ENCODE data around the gene TAOK1. TPM values are rescaled to one million over a fixed set of nuclear protein-coding genes. Genes with fewer than 3 reads are reported as not detected.

The TAOK1 gene
- total and polyA plus RNA-seq, 2 of the 13 experiments (the other 11 are each of a cell fraction or from before 2014, with no cell fraction given), result 14.1 to 23.0 TPM

DNA sequence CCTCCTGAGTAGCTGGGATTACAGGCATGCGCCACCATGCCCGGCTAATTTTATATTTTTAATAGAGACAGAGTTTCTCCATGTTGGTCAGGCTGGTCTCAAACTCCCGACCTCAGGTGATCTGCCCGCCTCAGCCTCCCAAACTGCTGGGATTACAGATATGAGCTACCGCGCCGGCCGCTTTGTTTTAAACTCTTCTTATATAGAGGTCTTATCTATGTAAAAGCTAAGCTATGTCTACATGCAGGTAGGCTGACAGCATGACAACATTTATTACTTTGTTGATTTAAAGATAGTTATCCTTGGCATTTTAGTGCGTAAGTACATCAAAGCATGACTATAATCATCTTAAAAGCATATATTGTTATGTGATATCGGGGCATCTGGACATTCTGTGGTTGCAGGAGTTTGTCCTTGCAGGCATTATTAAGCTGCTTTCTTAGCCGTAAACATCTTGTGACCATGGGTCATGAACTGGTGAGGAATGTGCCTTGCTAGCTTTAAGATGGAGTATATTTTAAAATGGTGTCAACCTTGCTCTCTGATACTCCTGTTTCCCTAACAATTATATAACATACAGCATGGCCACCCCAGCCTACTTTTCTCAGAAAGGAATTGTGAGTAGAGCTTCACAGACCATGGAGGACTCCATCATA, 45.8 kb upstream of the TAOK1 start:
- no peak for TF ChIP-seq XBP1 (CRISPR knock-in tag; IDR thresholded peaks at IDR 0.05)
- TF ChIP-seq ZNF235 (CRISPR knock-in tag; IDR thresholded peaks at IDR 0.05; ENCODE audit: borderline replicate concordance), result no peak
- TF ChIP-seq, protein P1, sequence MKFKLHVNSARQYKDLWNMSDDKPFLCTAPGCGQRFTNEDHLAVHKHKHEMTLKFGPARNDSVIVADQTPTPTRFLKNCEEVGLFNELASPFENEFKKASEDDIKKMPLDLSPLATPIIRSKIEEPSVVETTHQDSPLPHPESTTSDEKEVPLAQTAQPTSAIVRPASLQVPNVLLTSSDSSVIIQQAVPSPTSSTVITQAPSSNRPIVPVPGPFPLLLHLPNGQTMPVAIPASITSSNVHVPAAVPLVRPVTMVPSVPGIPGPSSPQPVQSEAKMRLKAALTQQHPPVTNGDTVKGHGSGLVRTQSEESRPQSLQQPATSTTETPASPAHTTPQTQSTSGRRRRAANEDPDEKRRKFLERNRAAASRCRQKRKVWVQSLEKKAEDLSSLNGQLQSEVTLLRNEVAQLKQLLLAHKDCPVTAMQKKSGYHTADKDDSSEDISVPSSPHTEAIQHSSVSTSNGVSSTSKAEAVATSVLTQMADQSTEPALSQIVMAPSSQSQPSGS (CRISPR knock-in tag; IDR thresholded peaks at IDR 0.05), result no peak
- no peak for TF ChIP-seq SCMH1 (CRISPR knock-in tag; IDR thresholded peaks at IDR 0.05; ENCODE audit: borderline replicate concordance)
- Histone ChIP-seq H3K79me2 (ENCODE audit: insufficient read depth, low read length) (no peaks in the 10 kb centered on the region), H3K9ac (ENCODE audit: insufficient read depth, low read depth, low read length) (no peak overlapping the region), H3K4me1 (ENCODE audit: insufficient read depth, low read length) (no peaks in the 10 kb centered on the region), H3K4me2 (ENCODE audit: low read depth, low read length) (no peak overlapping the region), H3K36me3 (replicated peaks in 1 of 2; ENCODE audit: control insufficient read depth in 1 of 2, insufficient read depth in 2 of 2, low read length in 2 of 2) (no peaks in the 10 kb centered on the region), H3K9me3 (ENCODE audit: low read length) (no peaks in the 10 kb centered on the region), H3K27ac (ENCODE audit: extremely low read length, insufficient read depth, low read length) (no peak overlapping the region), H4K20me1 (ENCODE audit: insufficient read depth, low read length) (no peaks in the 10 kb centered on the region), H3K4me3 (replicated peaks in 1 of 3; ENCODE audit: insufficient read depth in 1 of 3, low read depth in 2 of 3, low read length in 3 of 3) (no peak overlapping the region), H2AFZ (ENCODE audit: low read length) (no peak overlapping the region), H3K27me3 (ENCODE audit: control insufficient read depth in 1 of 2, insufficient read depth in 2 of 2, low read length in 2 of 2) (no peaks in the 10 kb centered on the region; a peak in 1 of 5 replicates)
- in situ Hi-C loops (cut with HindIII; ENCODE audit: extremely low pct_ligation_motif_present, low pct_unique_long_range_greater_than_20kb), result no loop called here
- 83% methylated on average over 11 of the region's 11 CpGs for WGBS (ENCODE audit: low lambda C conversion rate)
- FAIRE-seq (no peak), ATAC-seq (no peak), DNase-seq (ENCODE audit: low spot score) (no peak)
- ChIA-PET CTCF (ENCODE audit: low intra/inter-chr PET ratio, low total read pairs) (no interaction called here), POLR2A (no interaction called here)
- intact Hi-C loops (cut with micrococcal nuclease; ENCODE audit: unreplicated experiment), result no loop called here
- no TSS peak for BruUV-seq (replicated peaks)

GRCh38 chr17:29345066-29345465, 45.1 kb upstream of the TAOK1 start:
- ChIA-PET POLR2A (interaction anchor here (1.6 kb wide), 1 partner anchor 51 kb away, joined by 3 read pairs; the partner anchor contains the start of gene NUFIP2), CTCF (ENCODE audit: low intra/inter-chr PET ratio, low total read pairs) (no interaction called here)
- no peaks in the 10 kb centered on the region; a peak in 1 of 5 replicates for H3K27me3 ChIP-seq (ENCODE audit: control insufficient read depth in 1 of 2, insufficient read depth in 2 of 2, low read length in 2 of 2)
- intact Hi-C loops (cut with micrococcal nuclease; ENCODE audit: unreplicated experiment), result no loop called here
- ATAC-seq, result no peak
- no peak for FAIRE-seq
- no peak overlapping the region for H3K4me2 ChIP-seq (ENCODE audit: low read depth, low read length)
- no peaks in the 10 kb centered on the region for H3K79me2 ChIP-seq (ENCODE audit: insufficient read depth, low read length)
- H3K27ac ChIP-seq (ENCODE audit: extremely low read length, insufficient read depth, low read length), result no peak overlapping the region
- H3K4me1 ChIP-seq (ENCODE audit: insufficient read depth, low read length), result no peaks in the 10 kb centered on the region
- TF ChIP-seq NPAS2 (CRISPR knock-in tag; IDR thresholded peaks at IDR 0.05; ENCODE audit: borderline replicate concordance) (no peak), ZNF136 (CRISPR knock-in tag; IDR thresholded peaks at IDR 0.05; ENCODE audit: low read depth) (no peak), KMT2B (CRISPR knock-in tag; IDR thresholded peaks at IDR 0.05) (no peak), MIER3 (CRISPR knock-in tag; IDR thresholded peaks at IDR 0.05; ENCODE audit: borderline replicate concordance) (no peak), ATF7 (IDR thresholded peaks at IDR 0.05) (peak; percentile 71), ATF7 (CRISPR knock-in tag; IDR thresholded peaks at IDR 0.05) (no peak), THRA (CRISPR knock-in tag; IDR thresholded peaks at IDR 0.05; ENCODE audit: borderline replicate concordance) (no peak)
- in situ Hi-C loops (cut with HindIII; ENCODE audit: extremely low pct_ligation_motif_present, low pct_unique_long_range_greater_than_20kb), result no loop called here
- H3K36me3 ChIP-seq (replicated peaks in 1 of 2; ENCODE audit: control insufficient read depth in 1 of 2, insufficient read depth in 2 of 2, low read length in 2 of 2), result no peaks in the 10 kb centered on the region
- H4K20me1 ChIP-seq (ENCODE audit: insufficient read depth, low read length), result no peaks in the 10 kb centered on the region
- no peaks in the 10 kb centered on the region for H3K9me3 ChIP-seq (ENCODE audit: low read length)
- no TSS peak for BruUV-seq (replicated peaks)
- no peak for DNase-seq (ENCODE audit: low spot score)
- no peak overlapping the region for H3K4me3 ChIP-seq (replicated peaks in 1 of 3; ENCODE audit: insufficient read depth in 1 of 3, low read depth in 2 of 3, low read length in 3 of 3)
- no peak overlapping the region for H2AFZ ChIP-seq (ENCODE audit: low read length)
- H3K9ac ChIP-seq (ENCODE audit: insufficient read depth, low read depth, low read length), result no peak overlapping the region
- WGBS (ENCODE audit: low lambda C conversion rate), result 37% methylated on average over 3 of the region's 3 CpGs

Measured in HepG2 (cell line).